Esophagus (tissue), 2 donors: ENCODE data around the gene PPP1R7. TPM values are rescaled to one million over a fixed set of nuclear protein-coding genes. Genes with fewer than 3 reads are reported as not detected.
A peak's percentile ranks its signal among the peaks of the same experiment; 100 is the strongest.

Experiments
- H3K27ac ChIP-seq, 2 donors: one replicate each; pipeline ENCODE4 v1.5.1; 2013; ENCODE audit warnings: low read depth in 2 of 2, mild to moderate bottlenecking in 2 of 2, inconsistent platforms in 1 of 2, low read length in 1 of 2, moderate library complexity in 1 of 2
- H3K27me3 ChIP-seq, 2 donors: one replicate each; pipeline ENCODE4 v1.6.1; 2013; ENCODE audit warnings: low read length in 2 of 2, control low read depth in 1 of 2, mild to moderate bottlenecking in 1 of 2; ENCODE audit not compliant: insufficient read depth in 2 of 2, control insufficient read depth in 1 of 2
- H3K36me3 ChIP-seq, 2 donors: one replicate each; pipeline ENCODE4 v1.6.1; 2013; ENCODE audit warnings: low read length in 1 of 2; ENCODE audit not compliant: control insufficient read depth in 2 of 2, insufficient read depth in 2 of 2
- H3K4me1 ChIP-seq, 2 donors: one replicate each; pipeline ENCODE4 v1.6.1; 2013; ENCODE audit warnings: low read length in 1 of 2; ENCODE audit not compliant: control insufficient read depth in 2 of 2, insufficient read depth in 2 of 2
- H3K4me3 ChIP-seq, 2 donors: one replicate each; pipeline ENCODE4 v1.5.1; 2013; ENCODE audit warnings: low read length in 2 of 2, mild to moderate bottlenecking in 2 of 2, low read depth in 1 of 2, moderate library complexity in 1 of 2
- H3K9me3 ChIP-seq, 2 donors: one replicate each; pipeline ENCODE4 v1.6.1; 2013; ENCODE audit warnings: mild to moderate bottlenecking in 2 of 2, low read depth in 1 of 2, low read length in 1 of 2, moderate library complexity in 1 of 2; ENCODE audit not compliant: control insufficient read depth in 2 of 2, insufficient read depth in 1 of 2
- WGBS, 2 donors: extraction: QIAGEN DNeasy Blood & Tissue Kit; methylation state at CpG; one replicate each; pipeline ENCODE4 v1.1.7; 2013; 5-methylcytosine and 5-hydroxymethylcytosine counted together
- polyA plus RNA-seq, 2 donors: library from polyadenylated mRNA; stranded (reverse); fragments of 200-250 nt; gene quantifications; one replicate each; pipeline ENCODE4 v1.2.3, GENCODE V29; 2013
- donor health status: healthy with polysubstance abuse.
- donor health status: Bipolar disorder and iron deficiency.

The PPP1R7 gene
- polyA plus RNA-seq, 2 donors, result 74.3 to 78.2 TPM

- no peaks in the 10 kb centered on the region for H3K9me3 ChIP-seq
- 96 to 97% methylated on average over 2 of the region's 2 CpGs for WGBS, 2 donors
- H3K27ac ChIP-seq, result no peak overlapping the region
- H3K27me3 ChIP-seq, result no peaks in the 10 kb centered on the region
- no peak overlapping the region for H3K4me3 ChIP-seq
- peaks cover 0 to 3% of the 10 kb centered on the region in 2 donors for H3K4me1 ChIP-seq
- H3K36me3 ChIP-seq, result peaks cover 0 to 3% of the 10 kb centered on the region in 2 donors
Measured at GRCh38 chr2:241120440-241120839, 29.8 kb upstream of the PPP1R7 start.

GRCh38 chr2:241121008-241121407, 29.3 kb upstream of the PPP1R7 start:
- Histone ChIP-seq H3K9me3 (no peaks in the 10 kb centered on the region), H3K4me3 (no peak overlapping the region), H3K4me1 (peaks cover 0 to 3% of the 10 kb centered on the region in 2 donors), H3K27ac (no peak overlapping the region), H3K36me3 (peaks cover 2 to 3% of the 10 kb centered on the region in 2 donors), H3K27me3 (no peaks in the 10 kb centered on the region)
- WGBS, 2 donors, result 90 to 92% methylated on average over 5 of the region's 5 CpGs

- peaks cover 4 to 5% of the 10 kb centered on the region in 2 donors for H3K4me1 ChIP-seq
- H3K36me3 ChIP-seq, result peaks cover 4 to 5% of the 10 kb centered on the region in 2 donors
- H3K9me3 ChIP-seq, result no peaks in the 10 kb centered on the region
- H3K4me3 ChIP-seq, result no peak overlapping the region
- H3K27me3 ChIP-seq, result no peaks in the 10 kb centered on the region
- WGBS, 2 donors, result 92 to 94% methylated on average over 19 of the region's 19 CpGs
- H3K27ac ChIP-seq, result no peak overlapping the region
Measured at GRCh38 chr2:241122376-241123002, 27.8 kb upstream of the PPP1R7 start.

GRCh38 chr2:241123816-241124536, 26.3 kb upstream of the PPP1R7 start:
- Histone ChIP-seq H3K9me3 (no peaks in the 10 kb centered on the region), H3K36me3 (peaks cover 4 to 5% of the 10 kb centered on the region in 2 donors), H3K4me3 (no peak overlapping the region), H3K27me3 (no peaks in the 10 kb centered on the region), H3K27ac (peak overlapping the region in 1 of 2 donors; percentile 45), H3K4me1 (peaks cover 4 to 5% of the 10 kb centered on the region in 2 donors)
- WGBS, 2 donors, result 60 to 62% methylated on average over 16 of the region's 16 CpGs

- H3K27me3 ChIP-seq, result no peaks in the 10 kb centered on the region
- 90 to 92% methylated on average over 13 of the region's 13 CpGs for WGBS, 2 donors
- no peak overlapping the region for H3K4me3 ChIP-seq
- H3K27ac ChIP-seq, result no peak overlapping the region
- no peaks in the 10 kb centered on the region for H3K9me3 ChIP-seq
- H3K4me1 ChIP-seq, result peaks cover 4 to 5% of the 10 kb centered on the region in 2 donors
- peaks cover 4 to 5% of the 10 kb centered on the region in 2 donors for H3K36me3 ChIP-seq
Measured at GRCh38 chr2:241125626-241126025, 24.6 kb upstream of the PPP1R7 start.

- H3K27me3 ChIP-seq, result no peaks in the 10 kb centered on the region
- peaks cover 4 to 5% of the 10 kb centered on the region in 2 donors for H3K36me3 ChIP-seq
- no peak overlapping the region for H3K27ac ChIP-seq
- 88 to 89% methylated on average over 21 of the region's 21 CpGs for WGBS, 2 donors
- no peak overlapping the region for H3K4me3 ChIP-seq
- peaks cover 4 to 5% of the 10 kb centered on the region in 2 donors for H3K4me1 ChIP-seq
- H3K9me3 ChIP-seq, result no peaks in the 10 kb centered on the region
Measured at GRCh38 chr2:241126201-241126611, 24.1 kb upstream of the PPP1R7 start.

- H3K4me3 ChIP-seq, result no peak overlapping the region
- WGBS, 2 donors, result 96 to 97% methylated on average over 18 of the region's 18 CpGs
Measured at GRCh38 chr2:241126771-241127202, 23.5 kb upstream of the PPP1R7 start.

GRCh38 chr2:241128266-241128665, 22.0 kb upstream of the PPP1R7 start:
- Histone ChIP-seq H3K4me3 (no peak overlapping the region), H3K9me3 (no peaks in the 10 kb centered on the region), H3K27me3 (no peaks in the 10 kb centered on the region), H3K4me1 (peaks cover 4 to 5% of the 10 kb centered on the region in 2 donors), H3K36me3 (peaks cover 5 to 6% of the 10 kb centered on the region in 2 donors), H3K27ac (no peak overlapping the region)
- 96 to 97% methylated on average over 8 of the region's 8 CpGs for WGBS, 2 donors

More at GRCh38 chr2:241126771-241127202, 23.5 kb upstream of the PPP1R7 start:
- Histone ChIP-seq H3K36me3 (peaks cover 4 to 5% of the 10 kb centered on the region in 2 donors), H3K27me3 (no peaks in the 10 kb centered on the region), H3K27ac (no peak overlapping the region), H3K9me3 (no peaks in the 10 kb centered on the region), H3K4me1 (peaks cover 4 to 5% of the 10 kb centered on the region in 2 donors)

GRCh38 chr2:241129086-241129871, 21.0 kb upstream of the PPP1R7 start:
- H3K9me3 ChIP-seq, result no peaks in the 10 kb centered on the region
- no peak overlapping the region for H3K27ac ChIP-seq
- no peaks in the 10 kb centered on the region for H3K27me3 ChIP-seq
- peaks cover 5 to 6% of the 10 kb centered on the region in 2 donors for H3K36me3 ChIP-seq
- WGBS, 2 donors, result 87 to 89% methylated on average over 12 of the region's 12 CpGs
- no peak overlapping the region for H3K4me3 ChIP-seq
- peaks cover 3 to 4% of the 10 kb centered on the region in 2 donors for H3K4me1 ChIP-seq
